T-cell (primary cell): Measurements from ENCODE around the gene KHK. TPM values are rescaled to one million over a fixed set of nuclear protein-coding genes. Genes with fewer than 3 reads are reported as not detected.

Experiments
- ATAC-seq, 4 experiments: fragments of 200-7000 bp in 3 of 4; fragments of 150-1000 bp in 1 of 4; cut with Tn5 transposase; replicated peaks in 1 of 4; 1 replicate in 3 of 4; 2 replicates in 1 of 4; pipeline ENCODE4 v1.10.0; 2021; ENCODE audit warnings: moderate library complexity in 3 of 4, mild to moderate bottlenecking in 2 of 4, moderate number of reproducible peaks in 1 of 4
- CTCF ChIA-PET, 2 donors: fragments of 300-600 bp; sonication (Branson Sonifier 250); formaldehyde crosslinking; loops; one replicate each; lab custom pipeline; 2022; ENCODE audit warnings: antibody characterized with exemption in 2 of 2; lab: Charles Lee
- POLR2A ChIA-PET, 2 donors: fragments of 300-600 bp; sonication (Branson Sonifier 250); formaldehyde crosslinking; loops; one replicate each; lab custom pipeline; 2022; ENCODE audit warnings: antibody characterized with exemption in 2 of 2; lab: Charles Lee
- DNase-seq, 35 experiments: peaks; one replicate each; pipeline versions ENCODE4 v3.0.0 to v3.0.0-alpha.2; 2013 to 2023
- H3K27ac ChIP-seq: one replicate; pipeline ENCODE4 v1.5.1; 2013; ENCODE audit warnings: low read length
- H3K27me3 ChIP-seq, 2 experiments: replicated peaks in 1 of 2; 1 replicate in 1 of 2; 2 replicates in 1 of 2; pipeline versions ENCODE4 v1.6.1 to v1.7.0; 2013; ENCODE audit warnings: low read length in 1 of 2, mixed read lengths in 1 of 2; ENCODE audit not compliant: control insufficient read depth in 2 of 2, insufficient read depth in 2 of 2; ENCODE audit errors: extremely low read depth in 1 of 2
- H3K36me3 ChIP-seq, 2 donors: 1 replicate in 1 of 2; 2 replicates in 1 of 2; pipeline versions ENCODE4 v1.6.1 to v1.7.0; 2013; ENCODE audit warnings: low read length in 1 of 2; ENCODE audit not compliant: control insufficient read depth in 2 of 2, insufficient read depth in 1 of 2; ENCODE audit errors: extremely low read depth in 1 of 2
- H3K4me1 ChIP-seq, 2 experiments: 1 replicate in 1 of 2; 2 replicates in 1 of 2; pipeline versions ENCODE4 v1.6.1 to v1.7.0; 2013; ENCODE audit warnings: low read length in 2 of 2, mixed read lengths in 1 of 2; ENCODE audit not compliant: insufficient read depth in 2 of 2, control insufficient read depth in 1 of 2; ENCODE audit errors: extremely low read depth in 1 of 2
- H3K4me3 ChIP-seq, 2 donors: 1 replicate in 1 of 2; 2 replicates in 1 of 2; pipeline versions ENCODE4 v1.5.1 to v1.7.0; 2013; ENCODE audit warnings: mild to moderate bottlenecking in 2 of 2, low read length in 1 of 2, moderate library complexity in 1 of 2; ENCODE audit not compliant: control insufficient read depth in 1 of 2; ENCODE audit errors: extremely low read depth in 1 of 2
- H3K9me3 ChIP-seq: 2 replicates; pipeline ENCODE4 v1.7.0; 2013
- H3K27ac Mint-ChIP-seq, 2 donors: one replicate each; pipeline ENCODE4 v1.8.0; 2020 to 2021; ENCODE audit warnings: mild to moderate bottlenecking in 2 of 2, mixed read lengths in 2 of 2
- H3K27me3 Mint-ChIP-seq, 2 donors: one replicate each; pipeline ENCODE4 v1.8.0; 2021 to 2022; ENCODE audit warnings: mixed read lengths in 2 of 2
- H3K36me3 Mint-ChIP-seq: one replicate; pipeline ENCODE4 v1.8.0; 2021; ENCODE audit warnings: mixed read lengths
- H3K4me1 Mint-ChIP-seq, 3 donors: one replicate each; pipeline ENCODE4 v1.8.0; 2020 to 2022; ENCODE audit warnings: mixed read lengths in 3 of 3, mild to moderate bottlenecking in 1 of 3
- H3K4me3 Mint-ChIP-seq, 3 donors: one replicate each; pipeline ENCODE4 v1.8.0; 2020 to 2022; ENCODE audit warnings: mild to moderate bottlenecking in 3 of 3, mixed read lengths in 3 of 3, moderate library complexity in 3 of 3
- H3K9me3 Mint-ChIP-seq, 3 donors: one replicate each; pipeline ENCODE4 v1.8.0; 2020 to 2022; ENCODE audit warnings: mixed read lengths in 3 of 3
- WGBS: methylation state at CpG from one replicate; pipeline ENCODE4 v1.1.5; 2013; ENCODE audit warnings: missing lambda C conversion rate; ENCODE audit not compliant: insufficient coverage; 5-methylcytosine and 5-hydroxymethylcytosine counted together
- total RNA-seq, 35 experiments: library from RNA in 6 of 35; stranded (reverse) in 6 of 35; fragments of 120-200 nt in 1 of 35; gene quantifications; one replicate each; pipeline versions ENCODE4 v1.2.1 to v1.2.4 and lab custom pipeline; 2013 to 2026

Gene KHK
- total RNA-seq, 5 donors from 2014 or later (not counting 1 experiment from before 2014, with no cell fraction given) = 3.7 to 9.1 (median 6.7) TPM

DNA sequence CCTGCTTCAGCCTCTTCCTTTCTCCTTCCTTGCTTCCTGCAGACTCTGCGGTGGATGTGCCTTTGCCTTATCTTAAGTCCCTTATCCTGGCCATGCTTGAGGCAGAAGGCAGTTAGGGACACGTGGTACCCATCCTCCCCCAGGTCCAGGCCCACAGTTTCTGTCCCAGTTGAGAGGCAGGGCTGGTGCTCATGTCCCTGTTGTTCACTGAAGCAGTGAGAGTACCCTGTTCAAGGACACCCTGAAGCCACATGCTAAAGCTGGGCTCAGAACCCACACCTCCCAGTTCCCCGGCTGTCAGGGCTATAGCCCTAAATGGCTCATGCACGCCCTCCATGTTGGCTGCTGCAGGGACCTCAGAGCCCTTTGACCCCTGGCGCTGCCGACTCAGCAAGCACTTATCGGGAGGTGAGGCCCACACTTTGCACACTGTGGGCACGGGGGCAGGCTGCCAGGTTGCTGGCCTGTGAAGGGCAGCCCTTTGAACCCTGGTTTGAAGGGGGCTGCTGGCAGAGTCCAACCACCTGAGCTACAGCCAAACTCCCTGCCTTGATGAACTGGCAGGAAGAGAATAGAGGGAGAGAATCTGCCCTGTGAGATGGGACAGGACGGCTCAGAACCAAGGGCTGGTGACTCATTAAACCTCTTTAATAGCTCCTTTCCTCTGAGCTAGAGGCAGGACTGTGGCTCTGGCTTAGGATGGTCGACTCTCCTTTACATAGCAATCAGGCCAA lies 6.3 kb downstream of the KHK start:
- Histone ChIP-seq H3K4me1 (peaks cover 2 to 9% of the 10 kb centered on the region in 2 experiments), H3K27me3 (peaks cover 0 to 10% of the 10 kb centered on the region in 2 experiments), H3K36me3 (no peaks in the 10 kb centered on the region), H3K27ac (no peak overlapping the region), H3K9me3 (no peaks in the 10 kb centered on the region), H3K4me3 (no peak overlapping the region)
- no peak overlapping the region for H3K27ac Mint-ChIP-seq
- peaks cover 12 to 29% (median 15%) of the 10 kb centered on the region in 3 donors for H3K4me1 Mint-ChIP-seq
- no peak overlapping the region for H3K4me3 Mint-ChIP-seq
- ChIA-PET POLR2A (interaction anchor here in 1 of 2 donors (0.6 to 0.7 kb wide), 2 partner anchors 138 to 186 kb away, joined by 3 to 11 read pairs; no protein-coding TSS in a partner anchor), CTCF (interaction anchor here in 1 of 2 donors (1.0 kb wide), 1 partner anchor 187 kb away, joined by 4 read pairs; no protein-coding TSS in a partner anchor)
- WGBS = 77% methylated on average over 8 of the region's 10 CpGs
- H3K9me3 Mint-ChIP-seq = no peaks in the 10 kb centered on the region
- no peak for DNase-seq
- no peak for ATAC-seq
- H3K27me3 Mint-ChIP-seq = no peaks in the 10 kb centered on the region
- peaks cover 3% of the 10 kb centered on the region for H3K36me3 Mint-ChIP-seq

DNA sequence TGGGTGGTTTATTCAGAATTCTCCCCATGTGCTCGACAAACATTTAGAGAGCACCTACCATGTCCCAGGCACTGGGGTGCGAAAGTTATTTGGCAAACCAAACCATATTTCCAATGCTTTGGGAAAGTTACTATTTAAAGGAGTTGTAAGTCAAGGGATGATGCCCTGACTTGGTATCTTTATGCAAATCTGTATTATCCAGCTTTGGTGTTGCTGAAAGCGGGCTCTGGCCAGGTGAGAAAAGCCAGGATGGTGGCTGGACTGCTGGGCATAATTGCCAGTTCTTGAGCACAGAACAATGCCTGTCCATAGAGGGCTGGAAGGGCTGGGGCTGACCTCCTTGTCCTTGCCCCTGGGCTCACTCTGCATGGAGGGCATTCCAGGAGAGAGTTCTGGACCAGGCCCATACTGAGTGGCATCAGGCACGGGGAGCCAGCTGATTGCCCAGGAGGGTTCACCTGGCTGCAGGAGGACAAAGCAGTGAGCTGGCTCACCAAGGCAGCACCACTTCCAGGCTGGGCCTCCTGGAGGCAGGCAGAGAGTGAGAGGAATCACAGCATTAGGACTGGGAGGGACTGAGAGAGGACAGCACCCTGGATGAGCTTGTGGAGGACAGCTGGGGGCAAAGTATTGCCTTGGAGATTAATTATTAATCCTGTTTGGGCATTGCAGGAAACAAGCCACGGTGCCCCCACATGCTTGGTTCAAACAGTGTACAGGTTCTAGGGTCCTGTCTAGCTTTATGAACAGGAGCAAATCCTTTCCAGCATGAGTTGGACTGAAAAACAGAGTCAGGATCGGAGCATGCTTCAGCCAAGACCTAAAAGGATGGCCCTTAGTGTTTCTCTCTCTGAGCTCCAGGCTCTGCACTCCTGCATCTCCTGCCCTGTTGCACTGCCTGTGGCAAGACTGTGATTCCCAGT lies 7.1 kb downstream of the KHK start:
- POLR2A ChIA-PET = interaction anchor here in 1 of 2 donors (0.6 to 1.1 kb wide), 3 partner anchors 185 to 1843 kb away, joined by 3 to 11 read pairs (median 3); no protein-coding TSS in a partner anchor
- CTCF ChIA-PET = interaction anchor here in 1 of 2 donors (1.0 kb wide), 1 partner anchor 186 kb away, joined by 4 read pairs; no protein-coding TSS in a partner anchor
- H3K9me3 ChIP-seq = no peaks in the 10 kb centered on the region

DNA sequence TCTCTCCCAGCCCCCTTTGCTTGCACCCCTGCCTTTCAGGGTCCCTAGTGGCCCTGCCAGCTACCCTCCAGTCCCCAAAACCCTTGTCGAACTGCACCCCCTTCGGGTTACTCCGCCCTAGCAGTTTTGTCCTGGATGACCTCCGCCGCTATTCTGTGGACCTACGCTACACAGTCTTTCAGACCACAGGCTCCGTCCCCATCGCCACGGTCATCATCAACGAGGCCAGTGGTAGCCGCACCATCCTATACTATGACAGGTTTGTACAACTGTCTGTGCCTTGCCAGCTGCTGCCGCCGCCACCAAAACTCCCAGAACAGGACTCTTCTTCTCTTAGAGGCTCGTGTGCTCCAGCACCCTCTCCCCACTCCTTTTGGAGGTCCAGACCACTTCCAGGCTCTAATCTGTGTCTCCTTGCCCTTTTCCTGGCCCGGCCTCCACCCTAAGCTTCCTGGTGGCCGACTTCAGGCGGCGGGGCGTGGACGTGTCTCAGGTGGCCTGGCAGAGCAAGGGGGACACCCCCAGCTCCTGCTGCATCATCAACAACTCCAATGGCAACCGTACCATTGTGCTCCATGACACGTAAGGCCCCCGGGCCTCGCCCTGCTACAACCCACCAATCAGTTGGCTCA lies 7.9 kb downstream of the KHK start:
- 92% methylated on average over 21 of the region's 24 CpGs for WGBS
- POLR2A ChIA-PET = interaction anchor here in 1 of 2 donors (1.1 kb wide), 1 partner anchor 243 kb away, joined by 3 read pairs; no protein-coding TSS in a partner anchor
- Histone ChIP-seq H3K4me1 (peaks cover 2 to 9% of the 10 kb centered on the region in 2 experiments), H3K36me3 (no peaks in the 10 kb centered on the region), H3K27ac (no peak overlapping the region), H3K27me3 (peaks cover 0 to 6% of the 10 kb centered on the region in 2 experiments), H3K9me3 (no peaks in the 10 kb centered on the region), H3K4me3 (no peak overlapping the region)
- H3K4me1 Mint-ChIP-seq = peaks cover 12 to 29% (median 15%) of the 10 kb centered on the region in 3 donors
- no peak overlapping the region for H3K27ac Mint-ChIP-seq
- peaks cover 3% of the 10 kb centered on the region for H3K36me3 Mint-ChIP-seq
- no peaks in the 10 kb centered on the region for H3K9me3 Mint-ChIP-seq
- no peaks in the 10 kb centered on the region for H3K27me3 Mint-ChIP-seq
- no peak for ATAC-seq
- no peak for DNase-seq
- no peak overlapping the region for H3K4me3 Mint-ChIP-seq
- CTCF ChIA-PET = no interaction called here

More for the DNA sequence above, 7.1 kb downstream of the KHK start:
- 89% methylated on average over 3 of the region's 6 CpGs for WGBS
- Mint-ChIP-seq H3K4me3 (no peak overlapping the region), H3K36me3 (peaks cover 3% of the 10 kb centered on the region), H3K4me1 (peaks cover 12 to 29% (median 15%) of the 10 kb centered on the region in 3 donors), H3K9me3 (no peaks in the 10 kb centered on the region), H3K27me3 (no peaks in the 10 kb centered on the region), H3K27ac (no peak overlapping the region)
- H3K27me3 ChIP-seq = peaks cover 0 to 10% of the 10 kb centered on the region in 2 experiments
- no peaks in the 10 kb centered on the region for H3K36me3 ChIP-seq
- no peak overlapping the region for H3K4me3 ChIP-seq
- DNase-seq (no peak), ATAC-seq (no peak)
- H3K27ac ChIP-seq = no peak overlapping the region
- H3K4me1 ChIP-seq = peaks cover 2 to 9% of the 10 kb centered on the region in 2 experiments

DNA sequence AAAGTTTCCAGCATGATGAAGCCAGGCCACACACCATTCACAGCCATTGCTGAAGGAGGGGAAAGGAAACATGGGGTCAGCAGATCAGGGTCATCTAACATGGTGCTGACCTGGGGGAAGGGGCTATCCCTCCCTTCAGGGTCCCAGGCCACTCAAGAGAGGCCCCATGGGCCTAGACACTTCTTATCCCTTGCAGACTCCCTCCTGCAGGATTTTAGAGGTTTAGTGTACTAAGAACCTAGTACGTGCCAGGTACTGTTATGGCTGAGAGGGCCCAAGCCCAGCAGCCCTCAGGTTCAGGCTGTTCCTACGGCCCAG lies 8.8 kb downstream of the KHK start:
- POLR2A ChIA-PET = no interaction called here
- H3K36me3 Mint-ChIP-seq = peaks cover 3% of the 10 kb centered on the region
- 93% methylated on average over 2 of the region's 2 CpGs for WGBS

DNA sequence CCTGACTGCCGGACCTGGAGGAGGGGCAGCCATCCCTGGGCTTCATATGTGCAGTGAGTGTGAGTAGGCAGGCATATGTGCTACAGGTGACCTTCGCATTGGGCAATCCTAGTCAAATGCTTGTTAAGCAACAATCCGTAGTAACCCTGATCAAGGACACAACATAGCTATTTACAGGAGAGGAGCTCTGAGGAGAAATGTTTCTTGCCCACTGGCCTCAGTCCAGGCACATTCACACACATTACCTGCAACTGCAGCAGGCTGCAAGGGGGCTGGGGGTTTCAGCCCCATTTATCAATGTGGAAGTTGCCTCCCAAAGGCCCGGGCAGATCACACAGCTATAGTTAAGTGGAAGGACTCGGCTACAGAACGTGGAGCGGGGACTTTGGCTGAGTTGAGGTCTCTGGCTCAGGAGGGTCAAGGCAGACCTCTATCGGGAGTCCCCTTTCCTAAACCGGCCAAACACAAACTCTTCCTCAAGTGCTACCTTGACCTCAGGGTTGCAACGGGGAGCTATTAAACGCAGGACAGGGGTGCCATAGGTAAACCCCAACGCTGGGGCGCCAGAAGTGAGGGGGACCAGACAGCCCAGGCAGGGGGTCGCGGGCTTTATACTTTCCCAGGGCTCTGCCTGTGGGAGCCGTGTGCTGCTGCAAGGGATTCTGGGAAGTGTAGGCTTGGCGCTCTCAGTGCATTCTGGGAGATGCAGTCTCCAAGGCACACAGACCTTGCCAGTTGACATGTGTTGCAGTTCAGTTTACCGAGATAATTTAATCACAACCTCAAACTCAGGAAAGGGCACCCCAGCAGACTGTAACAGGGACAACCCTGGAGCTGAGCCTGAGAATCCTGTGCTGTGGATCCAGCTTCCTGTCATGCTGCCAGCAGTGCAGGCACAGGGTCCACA lies 9.4 kb downstream of the KHK start:
- peaks cover 0 to 3% of the 10 kb centered on the region in 2 donors for H3K36me3 ChIP-seq
- Mint-ChIP-seq H3K9me3 (no peaks in the 10 kb centered on the region), H3K4me3 (peak overlapping the region; percentile 47 to 59 (median 59)), H3K36me3 (peaks cover 3% of the 10 kb centered on the region), H3K27ac (peak overlapping the region in 1 of 2 donors; percentile 16), H3K27me3 (no peaks in the 10 kb centered on the region), H3K4me1 (peaks cover 12 to 29% (median 15%) of the 10 kb centered on the region in 3 donors)
- H3K9me3 ChIP-seq = no peaks in the 10 kb centered on the region
- CTCF ChIA-PET = interaction anchor here in 1 of 2 donors (0.5 to 1.5 kb wide), 5 partner anchors 9 to 588 kb away, joined by 3 to 7 read pairs (median 4); partner anchors contain the start of gene KHK
- 37% methylated on average over 12 of the region's 18 CpGs for WGBS
- peak in 15 of 35 experiments; percentile 11 to 65 (median 29) for DNase-seq
- H3K27ac ChIP-seq = no peak overlapping the region
- peak; percentile 78 to 97 (median 81) for ATAC-seq
- POLR2A ChIA-PET = interaction anchor here in 1 of 2 donors (0.6 kb wide), 1 partner anchor 183 kb away, joined by 4 read pairs; no protein-coding TSS in a partner anchor
- peak overlapping the region; percentile 23 to 46 for H3K4me3 ChIP-seq
- H3K4me1 ChIP-seq = peaks cover 2 to 9% of the 10 kb centered on the region in 2 experiments
- peaks cover 0 to 6% of the 10 kb centered on the region in 2 experiments for H3K27me3 ChIP-seq

More for the DNA sequence above, 8.8 kb downstream of the KHK start:
- DNase-seq (no peak), ATAC-seq (no peak)
- H3K27ac Mint-ChIP-seq = no peak overlapping the region
- H3K4me3 Mint-ChIP-seq = peak overlapping the region in 1 of 3 donors; percentile 59
- no peaks in the 10 kb centered on the region for H3K27me3 Mint-ChIP-seq
- peaks cover 0 to 3% of the 10 kb centered on the region in 2 donors for H3K36me3 ChIP-seq
- CTCF ChIA-PET = interaction anchor here in 1 of 2 donors (0.6 kb wide), 1 partner anchor 12 kb away, joined by 6 read pairs; no protein-coding TSS in a partner anchor
- H3K27me3 ChIP-seq = peaks cover 0 to 6% of the 10 kb centered on the region in 2 experiments
- no peak overlapping the region for H3K4me3 ChIP-seq
- no peaks in the 10 kb centered on the region for H3K9me3 ChIP-seq
- H3K9me3 Mint-ChIP-seq = no peaks in the 10 kb centered on the region
- H3K4me1 ChIP-seq = peaks cover 2 to 9% of the 10 kb centered on the region in 2 experiments
- peaks cover 12 to 29% (median 15%) of the 10 kb centered on the region in 3 donors for H3K4me1 Mint-ChIP-seq
- no peak overlapping the region for H3K27ac ChIP-seq
